ENCODE measurements around the gene TMTC1.

DNA sequence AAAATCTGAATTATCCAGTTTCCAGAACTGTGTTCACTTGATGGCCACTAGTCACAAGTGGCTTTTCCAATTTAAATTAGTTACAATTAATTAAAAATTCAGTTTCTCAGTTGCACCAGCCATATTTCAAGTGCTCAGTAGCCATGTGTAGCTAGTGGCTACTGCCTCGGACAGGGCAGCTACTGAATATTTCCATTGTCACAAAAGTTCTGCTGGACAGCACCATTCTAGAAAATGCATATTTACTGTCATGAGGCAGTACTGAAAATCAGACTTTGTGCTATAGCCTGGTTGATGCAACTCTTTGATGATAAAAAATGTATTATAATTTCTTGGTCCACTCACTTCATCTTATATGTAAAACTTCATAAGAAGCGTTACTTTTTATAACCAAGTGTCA lies 274.8 kb downstream of the TMTC1 start:
- TF ChIP-seq ZFP3 (CRISPR knock-in tag; IDR thresholded peaks at IDR 0.05) (no peak), ZFP30 (CRISPR knock-in tag; IDR thresholded peaks at IDR 0.05) (no peak), CSDC2 (CRISPR knock-in tag; IDR thresholded peaks at IDR 0.05) (no peak), ZNF8 (CRISPR knock-in tag; IDR thresholded peaks at IDR 0.05) (no peak), ARNTL (CRISPR knock-in tag; IDR thresholded peaks at IDR 0.05; ENCODE audit: borderline replicate concordance, low read depth) (no peak), ZC3H10 (CRISPR knock-in tag; IDR thresholded peaks at IDR 0.05) (no peak), RARB (CRISPR knock-in tag; IDR thresholded peaks at IDR 0.05) (no peak), TCF4 (CRISPR knock-in tag; IDR thresholded peaks at IDR 0.05; ENCODE audit: borderline replicate concordance) (no peak), ISL1 (CRISPR knock-in tag; IDR thresholded peaks at IDR 0.05) (no peak), ESRRG (CRISPR knock-in tag; IDR thresholded peaks at IDR 0.05) (no peak)
- TF ChIP-seq, protein P1, sequence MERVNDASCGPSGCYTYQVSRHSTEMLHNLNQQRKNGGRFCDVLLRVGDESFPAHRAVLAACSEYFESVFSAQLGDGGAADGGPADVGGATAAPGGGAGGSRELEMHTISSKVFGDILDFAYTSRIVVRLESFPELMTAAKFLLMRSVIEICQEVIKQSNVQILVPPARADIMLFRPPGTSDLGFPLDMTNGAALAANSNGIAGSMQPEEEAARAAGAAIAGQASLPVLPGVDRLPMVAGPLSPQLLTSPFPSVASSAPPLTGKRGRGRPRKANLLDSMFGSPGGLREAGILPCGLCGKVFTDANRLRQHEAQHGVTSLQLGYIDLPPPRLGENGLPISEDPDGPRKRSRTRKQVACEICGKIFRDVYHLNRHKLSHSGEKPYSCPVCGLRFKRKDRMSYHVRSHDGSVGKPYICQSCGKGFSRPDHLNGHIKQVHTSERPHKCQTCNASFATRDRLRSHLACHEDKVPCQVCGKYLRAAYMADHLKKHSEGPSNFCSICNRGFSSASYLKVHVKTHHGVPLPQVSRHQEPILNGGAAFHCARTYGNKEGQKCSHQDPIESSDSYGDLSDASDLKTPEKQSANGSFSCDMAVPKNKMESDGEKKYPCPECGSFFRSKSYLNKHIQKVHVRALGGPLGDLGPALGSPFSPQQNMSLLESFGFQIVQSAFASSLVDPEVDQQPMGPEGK (CRISPR knock-in tag; IDR thresholded peaks at IDR 0.05; ENCODE audit: borderline replicate concordance): no peak
- TF ChIP-seq, protein P2, sequence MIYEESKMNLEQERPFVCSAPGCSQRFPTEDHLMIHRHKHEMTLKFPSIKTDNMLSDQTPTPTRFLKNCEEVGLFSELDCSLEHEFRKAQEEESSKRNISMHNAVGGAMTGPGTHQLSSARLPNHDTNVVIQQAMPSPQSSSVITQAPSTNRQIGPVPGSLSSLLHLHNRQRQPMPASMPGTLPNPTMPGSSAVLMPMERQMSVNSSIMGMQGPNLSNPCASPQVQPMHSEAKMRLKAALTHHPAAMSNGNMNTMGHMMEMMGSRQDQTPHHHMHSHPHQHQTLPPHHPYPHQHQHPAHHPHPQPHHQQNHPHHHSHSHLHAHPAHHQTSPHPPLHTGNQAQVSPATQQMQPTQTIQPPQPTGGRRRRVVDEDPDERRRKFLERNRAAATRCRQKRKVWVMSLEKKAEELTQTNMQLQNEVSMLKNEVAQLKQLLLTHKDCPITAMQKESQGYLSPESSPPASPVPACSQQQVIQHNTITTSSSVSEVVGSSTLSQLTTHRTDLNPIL (CRISPR knock-in tag; IDR thresholded peaks at IDR 0.05; ENCODE audit: low read depth): no peak
- TF ChIP-seq, protein P3, sequence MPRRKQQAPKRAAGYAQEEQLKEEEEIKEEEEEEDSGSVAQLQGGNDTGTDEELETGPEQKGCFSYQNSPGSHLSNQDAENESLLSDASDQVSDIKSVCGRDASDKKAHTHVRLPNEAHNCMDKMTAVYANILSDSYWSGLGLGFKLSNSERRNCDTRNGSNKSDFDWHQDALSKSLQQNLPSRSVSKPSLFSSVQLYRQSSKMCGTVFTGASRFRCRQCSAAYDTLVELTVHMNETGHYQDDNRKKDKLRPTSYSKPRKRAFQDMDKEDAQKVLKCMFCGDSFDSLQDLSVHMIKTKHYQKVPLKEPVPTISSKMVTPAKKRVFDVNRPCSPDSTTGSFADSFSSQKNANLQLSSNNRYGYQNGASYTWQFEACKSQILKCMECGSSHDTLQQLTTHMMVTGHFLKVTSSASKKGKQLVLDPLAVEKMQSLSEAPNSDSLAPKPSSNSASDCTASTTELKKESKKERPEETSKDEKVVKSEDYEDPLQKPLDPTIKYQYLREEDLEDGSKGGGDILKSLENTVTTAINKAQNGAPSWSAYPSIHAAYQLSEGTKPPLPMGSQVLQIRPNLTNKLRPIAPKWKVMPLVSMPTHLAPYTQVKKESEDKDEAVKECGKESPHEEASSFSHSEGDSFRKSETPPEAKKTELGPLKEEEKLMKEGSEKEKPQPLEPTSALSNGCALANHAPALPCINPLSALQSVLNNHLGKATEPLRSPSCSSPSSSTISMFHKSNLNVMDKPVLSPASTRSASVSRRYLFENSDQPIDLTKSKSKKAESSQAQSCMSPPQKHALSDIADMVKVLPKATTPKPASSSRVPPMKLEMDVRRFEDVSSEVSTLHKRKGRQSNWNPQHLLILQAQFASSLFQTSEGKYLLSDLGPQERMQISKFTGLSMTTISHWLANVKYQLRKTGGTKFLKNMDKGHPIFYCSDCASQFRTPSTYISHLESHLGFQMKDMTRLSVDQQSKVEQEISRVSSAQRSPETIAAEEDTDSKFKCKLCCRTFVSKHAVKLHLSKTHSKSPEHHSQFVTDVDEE (CRISPR knock-in tag; IDR thresholded peaks at IDR 0.05): no peak
